B cell (primary cell): Measurements from ENCODE around the gene METTL8.

Source experiments
- EZH2 ChIP-seq: IDR thresholded peaks from 2 replicates; pipeline ENCODE4 v1.6.1; 2012; ENCODE audit warnings: borderline replicate concordance, low read depth, mild to moderate bottlenecking, moderate library complexity, low read length; ENCODE audit not compliant: insufficient read depth, poor library complexity, severe bottlenecking
- TF ChIP-seq, protein P1 (sequence below): fragments of 200-600 bp; IDR thresholded peaks from one replicate; pipeline ENCODE4 v1.8.0; 2022; ENCODE audit warnings: antibody characterized with exemption, mild to moderate bottlenecking

DNA sequence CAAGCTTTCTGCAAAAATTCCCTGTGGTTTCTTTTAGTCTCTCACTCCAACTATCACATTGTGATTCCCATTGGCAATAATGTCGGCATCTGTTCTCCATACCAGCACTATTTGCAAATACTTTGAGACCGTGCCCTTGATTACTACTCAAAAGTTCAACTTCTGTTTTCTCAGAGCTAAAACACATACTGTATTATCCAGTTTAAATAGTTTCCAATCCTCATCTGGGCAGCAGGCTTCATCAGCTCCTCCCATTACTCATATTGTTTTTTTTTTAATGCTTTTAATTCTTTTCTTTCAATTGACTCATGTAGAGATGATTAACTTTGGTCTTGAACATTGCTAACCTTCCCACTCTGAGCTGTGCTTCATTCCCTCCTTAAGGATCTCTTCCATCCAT, 135.8 kb downstream of the METTL8 start:
- TF ChIP-seq, protein P1, sequence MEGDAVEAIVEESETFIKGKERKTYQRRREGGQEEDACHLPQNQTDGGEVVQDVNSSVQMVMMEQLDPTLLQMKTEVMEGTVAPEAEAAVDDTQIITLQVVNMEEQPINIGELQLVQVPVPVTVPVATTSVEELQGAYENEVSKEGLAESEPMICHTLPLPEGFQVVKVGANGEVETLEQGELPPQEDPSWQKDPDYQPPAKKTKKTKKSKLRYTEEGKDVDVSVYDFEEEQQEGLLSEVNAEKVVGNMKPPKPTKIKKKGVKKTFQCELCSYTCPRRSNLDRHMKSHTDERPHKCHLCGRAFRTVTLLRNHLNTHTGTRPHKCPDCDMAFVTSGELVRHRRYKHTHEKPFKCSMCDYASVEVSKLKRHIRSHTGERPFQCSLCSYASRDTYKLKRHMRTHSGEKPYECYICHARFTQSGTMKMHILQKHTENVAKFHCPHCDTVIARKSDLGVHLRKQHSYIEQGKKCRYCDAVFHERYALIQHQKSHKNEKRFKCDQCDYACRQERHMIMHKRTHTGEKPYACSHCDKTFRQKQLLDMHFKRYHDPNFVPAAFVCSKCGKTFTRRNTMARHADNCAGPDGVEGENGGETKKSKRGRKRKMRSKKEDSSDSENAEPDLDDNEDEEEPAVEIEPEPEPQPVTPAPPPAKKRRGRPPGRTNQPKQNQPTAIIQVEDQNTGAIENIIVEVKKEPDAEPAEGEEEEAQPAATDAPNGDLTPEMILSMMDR = no peak
- no peak for TF ChIP-seq EZH2
